ENCODE results near the gene PRKCB.

The PRKCB gene

DNA sequence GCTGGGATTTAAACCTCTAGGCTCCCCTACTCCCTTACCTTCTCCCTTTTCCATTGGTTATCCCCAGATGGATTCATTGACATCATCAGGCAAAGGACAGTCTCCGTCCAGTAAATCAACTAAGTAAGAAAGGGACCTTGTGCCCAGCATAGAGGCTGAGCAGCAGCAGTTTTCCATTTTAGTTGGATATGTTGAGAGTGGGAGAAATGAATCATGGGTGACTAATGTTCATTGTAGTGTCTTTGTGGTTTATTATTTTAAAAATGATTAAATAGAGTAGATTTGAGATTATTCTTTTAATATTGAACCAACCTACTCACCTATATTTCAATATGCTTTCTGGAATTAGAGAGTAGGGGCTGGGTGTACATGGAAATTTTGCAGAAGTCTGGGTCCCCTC lies 321.0 kb downstream of the PRKCB start:
- Histone ChIP-seq H3K27me3 (ENCODE audit: insufficient read depth, low read length) (no peaks in the 10 kb centered on the region), H3K9me3 (ENCODE audit: low read length) (no peaks in the 10 kb centered on the region), H3K36me3 (ENCODE audit: insufficient read depth, low read length) (no peaks in the 10 kb centered on the region), H2AFZ (ENCODE audit: low read depth, low read length) (no peak overlapping the region), H3K4me3 (ENCODE audit: low read length) (no peak overlapping the region), H3K4me1 (ENCODE audit: insufficient read depth, low read length) (no peaks in the 10 kb centered on the region)

- Histone ChIP-seq H3K27me3 (ENCODE audit: insufficient read depth, low read length) (no peaks in the 10 kb centered on the region), H3K9me3 (ENCODE audit: low read length) (no peaks in the 10 kb centered on the region), H3K4me1 (ENCODE audit: insufficient read depth, low read length) (no peaks in the 10 kb centered on the region), H3K36me3 (ENCODE audit: insufficient read depth, low read length) (no peaks in the 10 kb centered on the region), H3K4me3 (ENCODE audit: low read length) (no peak overlapping the region), H2AFZ (ENCODE audit: low read depth, low read length) (no peak overlapping the region)
These were observed 328.2 kb downstream of the PRKCB start for GRCh38 chr16:24163935-24164334.

DNA sequence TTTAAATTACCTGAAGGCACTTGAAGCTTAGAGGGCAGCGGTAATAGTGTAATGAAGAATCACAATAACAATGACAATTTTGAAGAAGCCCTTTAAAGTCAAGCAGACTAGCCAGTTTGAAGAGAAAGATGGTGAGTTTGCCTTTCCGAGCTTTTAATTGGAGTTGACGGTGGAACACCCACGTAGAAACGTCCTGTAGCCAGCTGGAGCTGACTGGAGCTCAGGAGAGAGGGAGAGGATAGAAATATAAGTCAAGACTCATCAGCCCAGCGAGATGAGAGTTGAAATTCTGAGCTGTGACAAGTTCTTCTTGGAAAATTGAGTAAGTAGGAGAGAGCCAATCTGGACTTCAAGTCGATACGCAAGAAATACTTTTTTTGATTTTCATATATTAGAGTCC lies 328.6 kb downstream of the PRKCB start:
- Histone ChIP-seq H3K36me3 (ENCODE audit: insufficient read depth, low read length) (no peaks in the 10 kb centered on the region), H3K4me3 (ENCODE audit: low read length) (no peak overlapping the region), H3K4me1 (ENCODE audit: insufficient read depth, low read length) (no peaks in the 10 kb centered on the region), H2AFZ (ENCODE audit: low read depth, low read length) (no peak overlapping the region), H3K9me3 (ENCODE audit: low read length) (no peaks in the 10 kb centered on the region), H3K27me3 (ENCODE audit: insufficient read depth, low read length) (no peaks in the 10 kb centered on the region)

DNA sequence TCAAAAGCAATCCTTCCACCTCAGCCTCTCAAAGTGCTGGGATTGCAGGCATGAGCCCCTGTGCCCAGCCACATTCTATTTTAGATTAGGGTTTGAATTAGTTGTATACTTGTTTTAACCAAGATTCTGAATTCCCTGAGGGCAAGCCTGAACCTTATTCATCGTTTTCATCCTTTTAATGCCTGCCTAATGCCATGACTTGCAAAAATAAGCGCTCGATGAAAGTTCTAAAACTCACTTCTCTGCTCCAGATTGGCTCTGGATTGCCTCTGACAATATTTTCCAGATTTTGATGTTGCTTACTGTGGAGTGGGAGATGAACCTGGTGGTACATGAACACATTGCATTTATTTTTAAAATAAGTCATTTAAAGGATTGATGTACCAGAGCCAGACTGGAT lies 329.5 kb downstream of the PRKCB start:
- Histone ChIP-seq H3K27me3 (ENCODE audit: insufficient read depth, low read length) (no peaks in the 10 kb centered on the region), H2AFZ (ENCODE audit: low read depth, low read length) (no peak overlapping the region), H3K4me3 (ENCODE audit: low read length) (no peak overlapping the region), H3K9me3 (ENCODE audit: low read length) (no peaks in the 10 kb centered on the region), H3K36me3 (ENCODE audit: insufficient read depth, low read length) (no peaks in the 10 kb centered on the region), H3K4me1 (ENCODE audit: insufficient read depth, low read length) (no peaks in the 10 kb centered on the region)

DNA sequence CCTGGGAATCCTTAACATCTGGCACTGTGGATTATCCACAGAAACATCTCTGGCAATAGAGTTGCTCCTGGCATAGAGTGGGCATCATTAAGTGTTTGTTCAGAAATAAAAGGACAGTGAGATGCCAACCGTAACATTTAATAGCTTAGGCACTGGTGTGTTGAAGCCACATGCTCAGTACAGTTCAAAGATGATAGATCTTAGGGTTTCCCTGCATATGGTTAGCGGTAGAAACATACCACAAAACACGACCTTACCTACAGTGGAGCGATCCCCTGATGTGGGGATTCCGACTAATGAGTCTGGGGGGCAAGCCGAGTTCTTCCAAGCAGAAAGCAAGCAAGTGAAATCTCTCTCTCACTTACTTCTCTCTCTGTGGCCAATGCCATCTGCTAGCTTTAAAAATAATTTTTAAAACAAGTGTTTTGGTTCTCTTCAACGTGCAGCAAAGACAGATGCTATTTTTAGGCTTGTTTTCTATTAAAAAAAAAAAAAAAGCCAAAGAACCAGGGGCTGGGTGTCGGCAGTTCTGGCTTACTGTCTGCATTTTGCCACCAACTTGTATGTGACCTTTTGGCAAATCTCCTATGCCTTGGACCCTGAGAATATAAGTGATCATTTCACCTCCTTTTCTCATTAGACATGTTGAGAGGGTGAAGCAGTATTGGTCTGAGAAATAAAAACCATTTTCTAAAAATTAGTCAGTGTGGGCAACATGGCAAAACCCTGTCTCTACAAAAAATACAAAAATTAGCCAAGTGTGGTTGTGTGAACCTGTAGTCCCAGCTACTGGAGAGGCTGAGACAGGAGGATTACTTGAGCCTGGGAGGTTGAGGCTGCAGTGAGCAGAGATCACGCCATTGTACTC lies 331.1 kb downstream of the PRKCB start:
- no peaks in the 10 kb centered on the region for H3K27me3 ChIP-seq (ENCODE audit: insufficient read depth, low read length)
- H3K4me1 ChIP-seq (ENCODE audit: insufficient read depth, low read length) = no peaks in the 10 kb centered on the region
- H2AFZ ChIP-seq (ENCODE audit: low read depth, low read length) = no peak overlapping the region
- no peaks in the 10 kb centered on the region for H3K36me3 ChIP-seq (ENCODE audit: insufficient read depth, low read length)
- no peaks in the 10 kb centered on the region for H3K9me3 ChIP-seq (ENCODE audit: low read length)
- no peak overlapping the region for H3K4me3 ChIP-seq (ENCODE audit: low read length)

GRCh38 chr16:24168856-24169255 lies 333.1 kb downstream of the PRKCB start:
- no peak overlapping the region for H2AFZ ChIP-seq (ENCODE audit: low read depth, low read length)
- no peak overlapping the region for H3K4me3 ChIP-seq (ENCODE audit: low read length)
- no peaks in the 10 kb centered on the region for H3K4me1 ChIP-seq (ENCODE audit: insufficient read depth, low read length)
- H3K27me3 ChIP-seq (ENCODE audit: insufficient read depth, low read length) = peaks cover 3% of the 10 kb centered on the region
- H3K9me3 ChIP-seq (ENCODE audit: low read length) = no peaks in the 10 kb centered on the region
- H3K36me3 ChIP-seq (ENCODE audit: insufficient read depth, low read length) = no peaks in the 10 kb centered on the region

DNA sequence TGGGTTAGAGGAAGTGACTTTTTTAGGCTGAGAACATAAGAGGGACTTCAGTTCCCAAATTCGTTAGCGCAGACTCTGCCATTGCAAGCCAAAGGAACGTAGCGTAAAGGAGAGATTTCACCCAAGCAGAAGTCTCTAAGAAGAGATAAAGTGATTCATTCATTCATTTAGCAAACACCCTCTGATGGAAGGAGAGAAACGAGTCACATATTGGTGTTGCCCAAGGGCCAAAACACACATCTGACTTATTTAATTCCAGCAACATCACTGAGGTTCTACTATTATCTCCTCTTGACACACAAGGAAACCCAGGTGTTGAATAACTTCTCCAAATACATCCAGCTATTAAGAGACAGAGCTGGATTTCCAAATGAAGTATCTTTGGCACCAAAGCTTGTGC lies 334.6 kb downstream of the PRKCB start:
- Histone ChIP-seq H3K27me3 (ENCODE audit: insufficient read depth, low read length) (peaks cover 3% of the 10 kb centered on the region), H2AFZ (ENCODE audit: low read depth, low read length) (no peak overlapping the region), H3K4me3 (ENCODE audit: low read length) (no peak overlapping the region), H3K9me3 (ENCODE audit: low read length) (no peaks in the 10 kb centered on the region), H3K4me1 (ENCODE audit: insufficient read depth, low read length) (no peaks in the 10 kb centered on the region), H3K36me3 (ENCODE audit: insufficient read depth, low read length) (no peaks in the 10 kb centered on the region)

DNA sequence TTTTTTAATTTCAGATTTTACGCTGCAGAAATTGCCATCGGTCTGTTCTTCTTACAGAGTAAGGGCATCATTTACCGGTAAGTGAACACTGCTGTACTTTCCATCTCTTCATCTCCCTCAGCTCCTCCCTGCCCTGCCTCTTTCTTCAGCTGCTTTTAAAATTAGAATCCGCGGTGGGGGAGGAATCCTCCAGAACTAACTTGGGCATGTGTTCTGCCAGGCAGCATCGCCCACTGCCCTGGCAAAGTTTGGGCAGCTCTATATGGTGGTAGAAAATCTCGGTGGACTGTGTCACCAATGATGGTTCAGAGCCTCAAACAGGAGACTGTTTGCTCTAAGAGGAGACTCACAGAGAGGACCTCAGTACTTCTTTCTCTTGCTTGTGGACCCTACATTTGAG lies 338.7 kb downstream of the PRKCB start:
- H3K9me3 ChIP-seq (ENCODE audit: low read length) = no peaks in the 10 kb centered on the region
- H3K36me3 ChIP-seq (ENCODE audit: insufficient read depth, low read length) = no peaks in the 10 kb centered on the region
- no peaks in the 10 kb centered on the region for H3K4me1 ChIP-seq (ENCODE audit: insufficient read depth, low read length)

DNA sequence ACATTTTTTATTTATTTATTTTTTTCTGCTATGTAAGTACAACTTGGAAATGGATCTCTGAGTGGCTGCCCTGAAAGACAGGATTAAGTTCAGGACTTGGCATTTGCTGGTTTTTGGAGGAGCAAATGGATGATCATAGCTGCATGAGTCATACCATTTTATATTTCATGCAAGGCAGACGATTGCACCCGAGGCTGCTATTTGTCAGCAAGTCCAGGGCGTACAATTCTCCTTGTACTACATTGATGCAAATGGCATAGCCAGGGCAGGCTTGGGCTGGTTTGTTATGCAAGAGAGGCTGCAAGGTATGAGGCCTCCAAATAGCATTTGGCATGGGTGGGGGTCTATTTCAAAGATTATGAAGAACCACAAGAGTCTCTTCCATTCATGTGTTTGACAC lies 339.2 kb downstream of the PRKCB start:
- Histone ChIP-seq H3K27me3 (ENCODE audit: insufficient read depth, low read length) (peaks cover 3% of the 10 kb centered on the region), H3K4me3 (ENCODE audit: low read length) (no peak overlapping the region), H3K4me1 (ENCODE audit: insufficient read depth, low read length) (no peaks in the 10 kb centered on the region), H3K36me3 (ENCODE audit: insufficient read depth, low read length) (no peaks in the 10 kb centered on the region), H2AFZ (ENCODE audit: low read depth, low read length) (no peak overlapping the region), H3K9me3 (ENCODE audit: low read length) (no peaks in the 10 kb centered on the region)

More for the DNA sequence above, 338.7 kb downstream of the PRKCB start:
- Histone ChIP-seq H3K4me3 (ENCODE audit: low read length) (no peak overlapping the region), H2AFZ (ENCODE audit: low read depth, low read length) (no peak overlapping the region), H3K27me3 (ENCODE audit: insufficient read depth, low read length) (peaks cover 3% of the 10 kb centered on the region)

DNA sequence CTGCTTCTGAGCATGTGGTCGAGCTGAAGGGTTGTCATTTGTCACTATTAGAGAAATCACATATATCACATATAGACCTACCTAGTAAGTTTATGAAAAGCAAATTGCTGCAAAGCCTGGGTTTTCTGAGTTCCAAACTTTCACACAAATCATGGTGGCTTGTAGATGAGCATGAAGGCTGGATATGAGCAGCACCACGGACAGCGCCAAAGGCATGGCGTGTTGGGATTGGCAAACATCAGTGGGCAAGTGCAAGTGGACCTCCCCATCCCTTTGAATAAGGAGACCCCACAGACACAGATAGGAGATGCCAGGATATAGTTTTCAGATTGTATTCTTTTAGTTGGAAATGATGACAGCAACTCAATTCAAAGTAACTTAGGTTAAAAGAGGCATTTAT lies 342.7 kb downstream of the PRKCB start:
- no peak overlapping the region for H2AFZ ChIP-seq (ENCODE audit: low read depth, low read length)
- no peaks in the 10 kb centered on the region for H3K4me1 ChIP-seq (ENCODE audit: insufficient read depth, low read length)
- no peaks in the 10 kb centered on the region for H3K36me3 ChIP-seq (ENCODE audit: insufficient read depth, low read length)

DNA sequence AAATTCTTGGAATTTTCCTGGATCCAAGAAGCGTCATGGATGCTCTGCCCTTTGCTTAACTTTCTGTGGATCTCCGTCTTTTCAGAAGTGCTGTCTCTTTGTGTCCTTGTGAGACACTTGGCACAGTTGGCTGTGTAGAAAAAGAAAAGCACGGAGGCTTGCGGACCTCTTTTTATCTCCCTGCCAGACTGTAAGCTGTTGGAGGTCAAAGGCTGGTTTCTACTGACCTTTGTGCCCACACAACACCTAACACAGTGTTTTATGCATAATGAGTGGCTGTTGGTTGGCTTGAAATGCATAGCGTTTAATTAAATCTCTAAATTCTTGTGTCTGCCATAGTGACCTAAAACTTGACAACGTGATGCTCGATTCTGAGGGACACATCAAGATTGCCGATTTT lies 344.7 kb downstream of the PRKCB start:
- no peak overlapping the region for H2AFZ ChIP-seq (ENCODE audit: low read depth, low read length)
- H3K27me3 ChIP-seq (ENCODE audit: insufficient read depth, low read length) = no peaks in the 10 kb centered on the region
- no peak overlapping the region for H3K4me3 ChIP-seq (ENCODE audit: low read length)
- H3K4me1 ChIP-seq (ENCODE audit: insufficient read depth, low read length) = no peaks in the 10 kb centered on the region
- H3K36me3 ChIP-seq (ENCODE audit: insufficient read depth, low read length) = no peaks in the 10 kb centered on the region
- no peaks in the 10 kb centered on the region for H3K9me3 ChIP-seq (ENCODE audit: low read length)

More for the DNA sequence above, 342.7 kb downstream of the PRKCB start:
- H3K4me3 ChIP-seq (ENCODE audit: low read length) = no peak overlapping the region
- H3K27me3 ChIP-seq (ENCODE audit: insufficient read depth, low read length) = no peaks in the 10 kb centered on the region
- H3K9me3 ChIP-seq (ENCODE audit: low read length) = no peaks in the 10 kb centered on the region

DNA sequence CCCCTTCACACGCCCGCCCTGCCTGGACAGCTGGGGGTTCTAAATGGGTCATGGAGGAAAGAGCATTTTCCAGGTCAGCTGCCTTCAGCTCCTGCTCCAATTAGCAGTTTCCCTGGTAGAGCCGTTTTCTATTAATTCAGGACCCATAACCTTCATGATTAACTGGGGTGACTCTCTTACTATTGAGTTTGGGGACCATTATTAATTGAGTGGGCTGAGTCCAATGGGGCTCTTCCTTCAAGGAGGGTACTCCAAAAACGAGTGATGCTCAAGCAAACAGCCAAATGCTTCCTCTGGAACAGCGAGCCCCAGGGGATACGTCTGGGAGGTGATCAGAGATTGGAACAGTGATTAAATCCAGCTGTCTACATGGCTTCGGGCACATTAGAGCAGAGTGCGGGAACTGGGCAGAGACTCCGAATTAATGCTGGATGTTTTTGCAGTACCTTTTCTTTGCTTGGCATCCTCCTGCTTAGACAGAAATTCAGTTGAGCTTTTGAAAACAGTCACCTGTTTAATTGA lies 352.3 kb downstream of the PRKCB start:
- Histone ChIP-seq H3K4me1 (ENCODE audit: insufficient read depth, low read length) (no peaks in the 10 kb centered on the region), H3K27me3 (ENCODE audit: insufficient read depth, low read length) (no peaks in the 10 kb centered on the region), H2AFZ (ENCODE audit: low read depth, low read length) (no peak overlapping the region), H3K36me3 (ENCODE audit: insufficient read depth, low read length) (no peaks in the 10 kb centered on the region), H3K4me3 (ENCODE audit: low read length) (no peak overlapping the region), H3K9me3 (ENCODE audit: low read length) (no peaks in the 10 kb centered on the region)

GRCh38 chr16:24188751-24189318 lies 353.1 kb downstream of the PRKCB start:
- Histone ChIP-seq H3K4me1 (ENCODE audit: insufficient read depth, low read length) (no peaks in the 10 kb centered on the region), H3K36me3 (ENCODE audit: insufficient read depth, low read length) (no peaks in the 10 kb centered on the region), H3K27me3 (ENCODE audit: insufficient read depth, low read length) (no peaks in the 10 kb centered on the region), H2AFZ (ENCODE audit: low read depth, low read length) (no peak overlapping the region), H3K9me3 (ENCODE audit: low read length) (no peaks in the 10 kb centered on the region), H3K4me3 (ENCODE audit: low read length) (no peak overlapping the region)
